HG02759 (cell line): ENCODE measurements around the gene EEIG1.

ENCODE experiments used
- ATAC-seq: cut with Tn5 transposase; IDR thresholded peaks from one replicate; pipeline ENCODE4 v1.9.1; 2021; ENCODE audit warnings: mild to moderate bottlenecking, moderate library complexity; ENCODE audit not compliant: unreplicated experiment

EEIG1 gene

GRCh38 chr9:128001779-128002298 lies 21.1 kb upstream of the EEIG1 start:
- no peak for ATAC-seq

GRCh38 chr9:128001151-128001778 lies 20.5 kb upstream of the EEIG1 start:
- ATAC-seq, result no peak

- ATAC-seq, result no peak
Observed at GRCh38 chr9:127999461-127999860, 18.7 kb upstream of the EEIG1 start.

GRCh38 chr9:127993721-127994120 lies 12.9 kb upstream of the EEIG1 start:
- no peak for ATAC-seq

GRCh38 chr9:127991757-127992274 lies 11.0 kb upstream of the EEIG1 start:
- ATAC-seq, result no peak

- ATAC-seq, result no peak
Observed at GRCh38 chr9:127991017-127991756, 10.4 kb upstream of the EEIG1 start.

GRCh38 chr9:127990554-127990953 lies 9.8 kb upstream of the EEIG1 start:
- ATAC-seq, result no peak

- ATAC-seq, result no peak
Observed at GRCh38 chr9:127989094-127989493, 8.3 kb upstream of the EEIG1 start.

- no peak for ATAC-seq
Observed at GRCh38 chr9:127987103-127987614, 6.4 kb upstream of the EEIG1 start.

- no peak for ATAC-seq
Observed at GRCh38 chr9:127985011-127985410, 4.2 kb upstream of the EEIG1 start.

- ATAC-seq, result peak; percentile 44
Observed at GRCh38 chr9:127983847-127984289, 3.1 kb upstream of the EEIG1 start.

GRCh38 chr9:127982912-127983311 lies 2.1 kb upstream of the EEIG1 start:
- no peak for ATAC-seq

GRCh38 chr9:127981559-127982121 lies 851 bp upstream of the EEIG1 start:
- no peak for ATAC-seq

GRCh38 chr9:127980060-127980705 lies 606 bp downstream of the EEIG1 start:
- peak; percentile 37 for ATAC-seq

- no peak for ATAC-seq
Observed at GRCh38 chr9:127979333-127980059, 1.3 kb downstream of the EEIG1 start.

- ATAC-seq, result no peak
Observed at GRCh38 chr9:127979015-127979332, 1.8 kb downstream of the EEIG1 start.

- ATAC-seq, result no peak
Observed at GRCh38 chr9:127977884-127978647, 2.7 kb downstream of the EEIG1 start.

GRCh38 chr9:127977009-127977883 lies 3.5 kb downstream of the EEIG1 start:
- no peak for ATAC-seq

GRCh38 chr9:127976498-127976897 lies 4.3 kb downstream of the EEIG1 start:
- ATAC-seq, result no peak
